HG03565 (cell line): ENCODE results near the gene UBE2Q2.
"Not testable (repeated sequence)": the region's sequence is repeated elsewhere in the genome, so short reads cannot be mapped to it uniquely, and the experiment has no call there.

Experiments used
- ATAC-seq: cut with Tn5 transposase; IDR thresholded peaks from one replicate; pipeline ENCODE4 v1.9.1; 2021; ENCODE audit warnings: mild to moderate bottlenecking, moderate library complexity; ENCODE audit not compliant: unreplicated experiment

UBE2Q2 gene

GRCh38 chr15:75864213-75865059 is 21.2 kb downstream of the UBE2Q2 start:
- no peak for ATAC-seq

- not testable (repeated sequence) for ATAC-seq
These were observed 22.8 kb downstream of the UBE2Q2 start for GRCh38 chr15:75866045-75866444.

- no peak for ATAC-seq
These were observed 23.7 kb downstream of the UBE2Q2 start for GRCh38 chr15:75866916-75867315.

GRCh38 chr15:75867449-75867848 is 24.2 kb downstream of the UBE2Q2 start:
- ATAC-seq, result no peak

- no peak for ATAC-seq
These were observed 24.8 kb downstream of the UBE2Q2 start for GRCh38 chr15:75868019-75868418.

- no peak for ATAC-seq
These were observed 26.2 kb downstream of the UBE2Q2 start for GRCh38 chr15:75869446-75869845.

- not testable (repeated sequence) for ATAC-seq
These were observed 28.3 kb downstream of the UBE2Q2 start for GRCh38 chr15:75871589-75871988.

GRCh38 chr15:75872403-75872990 is 29.2 kb downstream of the UBE2Q2 start:
- no peak for ATAC-seq

- no peak for ATAC-seq
These were observed 40.8 kb downstream of the UBE2Q2 start for GRCh38 chr15:75884041-75884440.

- ATAC-seq, result no peak
These were observed 43.9 kb downstream of the UBE2Q2 start for GRCh38 chr15:75887178-75887577.

- ATAC-seq, result no peak
These were observed 48.6 kb downstream of the UBE2Q2 start for GRCh38 chr15:75891895-75892294.

GRCh38 chr15:75895731-75896130 is 52.5 kb downstream of the UBE2Q2 start:
- ATAC-seq, result no peak

- no peak for ATAC-seq
These were observed 57.3 kb downstream of the UBE2Q2 start for GRCh38 chr15:75900577-75900976.

- no peak for ATAC-seq
These were observed 58.9 kb downstream of the UBE2Q2 start for GRCh38 chr15:75902129-75902557.

GRCh38 chr15:75903331-75904239 is 60.3 kb downstream of the UBE2Q2 start, which contains the start of gene FBXO22:
FBXO22 (plus strand) TSS chr15:75903878; CDS start chr15:75903964, 86 bp downstream.
- ATAC-seq, result peak; percentile 89

GRCh38 chr15:75905231-75905630 is 62.0 kb downstream of the UBE2Q2 start:
- ATAC-seq, result no peak

GRCh38 chr15:75910355-75910754 is 67.1 kb downstream of the UBE2Q2 start:
- not testable (repeated sequence) for ATAC-seq

- no peak for ATAC-seq
These were observed 73.7 kb downstream of the UBE2Q2 start for GRCh38 chr15:75916978-75917377.

- ATAC-seq, result no peak
These were observed 74.9 kb downstream of the UBE2Q2 start for GRCh38 chr15:75918135-75918534.

GRCh38 chr15:75920079-75920478 is 76.8 kb downstream of the UBE2Q2 start:
- ATAC-seq, result no peak
